Measurements from ENCODE around the gene PRM1.
"Not testable (repeated sequence)": the region's sequence is repeated elsewhere in the genome, so short reads cannot be mapped to it uniquely, and the experiment has no call there.

Gene PRM1

DNA sequence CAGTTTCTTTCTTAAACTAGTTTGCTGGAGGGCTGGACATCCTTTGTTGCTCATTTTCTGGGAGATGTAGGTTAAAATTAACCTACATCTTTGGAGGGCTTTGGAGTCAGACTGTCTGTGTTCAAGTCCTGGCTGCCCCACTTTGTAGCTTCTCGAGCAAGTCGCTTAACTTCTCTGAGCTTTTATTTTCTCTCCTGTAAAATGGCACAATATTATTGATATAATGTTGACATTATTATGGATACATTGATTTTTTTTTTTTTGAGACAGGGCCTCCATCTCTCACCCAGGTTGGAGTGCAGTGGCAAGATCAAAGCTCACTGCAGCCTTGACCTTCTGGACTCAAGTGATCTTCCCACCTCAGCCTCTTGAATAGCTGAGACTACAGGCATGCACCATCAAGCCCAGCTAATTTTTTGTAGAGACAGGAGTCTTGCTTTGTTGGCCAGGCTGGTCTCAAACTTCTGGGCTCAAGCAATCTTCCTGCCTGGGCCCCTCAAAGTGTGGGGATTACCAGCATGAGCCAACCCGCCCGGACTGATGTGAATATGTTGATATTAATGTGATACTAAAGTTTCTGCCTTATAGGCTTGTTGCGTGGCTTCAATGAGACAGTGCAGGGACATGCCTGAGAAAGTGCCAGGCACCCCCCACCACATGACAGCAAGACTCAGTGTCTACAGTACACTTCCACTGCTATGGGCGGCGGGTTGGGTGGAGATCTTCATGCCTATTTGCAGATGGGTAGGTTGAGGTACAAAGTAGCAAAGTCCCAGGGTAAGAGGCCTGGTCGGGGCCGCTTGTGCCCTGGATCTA is 32.6 kb upstream of the PRM1 start:
- no peak for DNase-seq

GRCh38 chr16:11312718-11313492 is 31.8 kb upstream of the PRM1 start:
- no peak for DNase-seq

- DNase-seq: peak; percentile 29
Observed at GRCh38 chr16:11310997-11311561, 29.9 kb upstream of the PRM1 start.

- DNase-seq: no peak
Observed at GRCh38 chr16:11310634-11310977, 29.5 kb upstream of the PRM1 start.

DNA sequence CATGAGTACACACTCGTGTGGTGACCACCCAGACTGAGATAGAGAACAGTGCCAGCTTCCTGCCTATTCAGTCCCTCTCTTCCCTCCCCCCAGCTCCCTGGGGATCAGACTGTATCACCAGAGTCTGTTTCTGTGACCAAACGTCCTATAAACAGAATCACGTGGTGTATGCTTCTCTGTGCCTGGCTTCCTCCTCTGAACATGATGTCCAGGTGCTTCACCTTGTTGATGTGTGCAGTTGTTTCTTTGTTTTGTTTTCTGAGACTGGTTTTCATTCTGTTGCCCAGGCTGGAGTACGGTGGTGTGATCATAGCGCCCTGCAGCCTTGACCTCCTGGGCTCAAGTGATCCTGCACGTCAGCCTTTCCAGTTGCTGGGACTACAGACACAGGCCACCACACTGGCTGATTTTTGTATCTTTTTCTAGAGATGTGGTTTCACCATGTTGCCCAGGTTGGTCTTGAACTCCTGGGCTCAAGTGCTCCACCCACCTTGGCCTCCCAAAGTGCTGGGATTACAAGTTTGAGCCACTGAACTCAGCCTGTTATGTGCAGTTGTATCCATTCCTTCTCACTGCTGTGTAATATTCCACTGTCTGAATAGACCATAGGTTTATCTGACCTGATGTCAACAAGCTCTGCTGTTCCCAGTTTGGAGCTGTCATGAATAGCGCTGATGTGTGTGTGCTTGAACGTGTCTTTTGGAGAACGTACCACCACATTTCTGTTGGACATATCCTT is 28.9 kb upstream of the PRM1 start:
- no peak for DNase-seq

- no peak for DNase-seq
Observed at GRCh38 chr16:11308493-11309283, 27.6 kb upstream of the PRM1 start.

DNA sequence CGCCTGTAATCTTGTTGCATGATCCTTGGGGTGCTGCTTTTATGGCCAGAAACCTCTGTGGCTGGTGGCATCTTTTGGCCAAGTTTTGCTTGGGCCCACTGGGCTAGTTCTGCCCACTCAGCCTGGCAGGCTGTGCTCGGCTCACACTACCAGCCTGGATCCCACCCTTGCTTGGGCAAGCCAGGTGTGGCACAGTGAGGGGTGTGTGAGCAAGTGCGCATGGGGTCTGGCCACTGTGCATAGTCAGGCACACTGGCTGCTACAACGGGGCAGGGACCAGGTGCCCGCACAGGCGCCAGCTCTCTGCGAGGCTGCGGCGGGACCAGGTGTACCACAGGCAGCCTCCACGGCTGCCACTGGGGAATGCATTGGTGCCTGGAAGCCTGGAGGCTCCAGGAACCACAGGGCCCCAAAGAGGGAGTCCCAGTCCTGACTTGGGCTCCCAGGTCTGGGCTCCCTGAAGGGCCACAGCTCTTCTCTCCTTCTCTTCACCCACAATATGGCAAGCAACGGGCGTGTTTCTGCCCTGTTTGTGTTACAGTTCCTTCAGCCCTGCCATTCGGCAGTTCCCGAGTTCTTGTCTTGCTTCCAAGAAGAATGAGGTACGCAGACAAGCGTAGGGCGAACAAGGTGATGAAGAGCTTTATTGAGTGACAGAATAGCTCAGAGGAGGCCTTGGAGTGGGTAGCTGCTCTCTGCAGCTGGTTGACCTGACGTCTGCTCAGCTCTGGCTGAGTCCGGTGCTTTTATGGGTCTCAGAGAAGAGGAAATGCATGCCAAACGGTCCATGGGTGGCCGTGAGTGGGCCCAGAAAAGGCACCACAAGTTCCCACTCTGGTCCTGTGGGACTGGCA is 26.7 kb upstream of the PRM1 start:
- no peak for DNase-seq

- peak; percentile 56 for DNase-seq
Observed at GRCh38 chr16:11306997-11307638, 26.0 kb upstream of the PRM1 start.

DNA sequence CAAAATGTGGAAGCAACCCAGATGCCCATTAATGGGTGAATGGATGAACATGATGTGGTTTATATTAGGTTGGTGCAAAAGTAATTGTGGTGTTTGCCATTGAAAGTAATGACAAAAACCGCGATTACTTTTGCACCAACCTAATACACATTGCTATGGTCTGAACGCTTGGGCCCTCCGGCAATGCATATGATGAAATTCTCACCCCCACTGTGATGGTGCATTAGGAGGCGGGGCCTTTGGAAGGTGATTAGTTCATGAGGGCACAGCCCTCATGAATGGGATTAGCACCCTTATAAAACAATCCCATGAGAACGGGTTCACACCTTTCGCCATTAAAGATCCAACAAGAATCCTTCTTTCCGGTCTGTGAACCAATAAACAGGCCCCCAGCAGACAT is 25.3 kb upstream of the PRM1 start:
- no peak for DNase-seq

DNA sequence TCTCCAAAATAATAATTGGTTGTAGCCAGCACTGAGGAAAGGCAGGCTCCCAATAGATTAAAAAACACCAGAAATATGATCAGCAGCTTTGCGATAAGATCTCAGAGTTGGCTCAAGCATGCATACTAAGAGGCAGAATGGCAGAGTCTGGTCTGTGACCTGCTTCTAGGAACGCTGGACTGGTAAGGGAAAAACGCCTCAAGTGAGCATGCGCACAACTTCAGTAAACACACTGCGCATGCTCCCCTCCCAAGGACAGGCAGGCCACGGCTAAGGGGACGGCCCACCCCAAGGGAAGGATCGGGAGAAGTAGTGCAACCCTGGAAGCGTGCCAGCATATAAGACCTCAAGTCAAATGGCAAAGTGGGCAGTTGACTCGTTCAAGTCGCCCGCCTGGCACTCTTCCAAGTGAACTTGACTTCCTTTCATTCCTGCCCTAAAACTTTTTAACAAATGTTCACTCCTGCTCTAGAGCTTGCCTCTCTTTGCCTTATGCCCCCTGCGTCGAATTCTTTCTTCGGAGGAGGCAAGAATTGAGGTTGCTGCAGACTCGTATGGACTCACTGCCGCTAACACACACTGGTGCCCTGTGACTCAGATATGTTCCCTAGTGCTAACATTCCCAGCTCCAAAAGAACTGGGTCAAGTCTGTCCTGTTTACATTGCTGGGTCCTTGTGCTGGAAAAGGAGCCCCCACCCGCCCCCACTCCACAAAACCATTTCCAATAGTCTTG is 22.4 kb upstream of the PRM1 start:
- no peak for DNase-seq

DNA sequence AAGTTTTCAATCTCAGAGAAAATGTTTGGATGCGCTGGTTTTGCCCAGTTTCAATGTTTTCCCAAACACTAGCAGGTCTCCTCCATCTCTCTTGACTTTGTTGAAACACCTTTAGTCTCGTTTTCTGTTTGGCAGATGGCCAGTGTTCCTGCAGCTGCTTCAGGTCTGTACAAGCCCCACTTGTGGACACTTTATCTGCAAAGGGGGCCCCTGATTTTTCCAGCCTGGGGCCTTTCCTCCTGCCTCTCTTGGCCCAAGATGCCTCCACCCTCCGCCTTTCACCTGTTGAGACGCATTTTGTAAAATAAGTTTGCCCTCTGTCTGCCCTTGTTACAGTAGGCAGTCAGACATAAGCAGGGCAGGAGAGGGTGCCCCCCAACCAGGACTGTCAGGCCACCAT is 21.8 kb upstream of the PRM1 start:
- DNase-seq: no peak

DNA sequence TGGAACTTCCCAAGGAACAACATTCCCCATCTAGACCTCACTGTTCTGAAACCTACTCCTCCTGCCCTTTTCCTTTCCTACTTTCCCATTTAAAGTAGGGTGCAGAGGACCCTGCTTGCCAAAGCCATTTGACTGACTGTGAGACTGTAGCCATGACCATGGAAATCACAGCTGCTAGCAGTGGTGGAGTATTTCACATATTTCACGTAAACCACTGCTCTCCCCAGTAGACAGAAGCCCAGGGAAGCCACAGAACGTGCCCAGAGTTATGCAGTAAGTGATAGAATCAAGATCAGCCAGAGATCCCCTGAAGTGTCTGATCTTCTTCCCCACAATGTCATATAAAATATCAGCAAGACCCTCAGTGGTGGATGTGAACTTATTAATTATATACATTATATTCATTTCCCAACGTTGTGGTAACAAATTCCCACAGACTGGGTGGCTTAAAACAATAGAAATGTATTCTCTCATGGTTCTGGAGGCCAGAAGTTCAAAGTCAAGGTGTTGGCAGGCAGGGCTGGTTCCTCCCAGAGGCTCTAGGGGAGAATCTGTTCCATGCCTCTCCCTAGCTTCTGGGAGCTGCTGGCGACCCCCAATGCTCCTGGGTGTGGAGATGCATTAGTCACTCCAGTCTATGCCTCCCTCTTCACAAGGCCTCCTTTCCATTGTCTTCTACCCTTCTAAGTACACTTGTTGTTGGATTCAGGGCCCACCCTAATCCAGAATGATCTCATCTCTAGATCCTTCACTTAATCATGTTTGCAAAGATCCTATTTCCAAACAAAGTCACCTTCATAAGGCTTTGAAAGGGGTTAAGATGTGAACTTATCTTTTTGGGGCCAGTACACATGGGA is 20.7 kb upstream of the PRM1 start:
- no peak for DNase-seq

DNA sequence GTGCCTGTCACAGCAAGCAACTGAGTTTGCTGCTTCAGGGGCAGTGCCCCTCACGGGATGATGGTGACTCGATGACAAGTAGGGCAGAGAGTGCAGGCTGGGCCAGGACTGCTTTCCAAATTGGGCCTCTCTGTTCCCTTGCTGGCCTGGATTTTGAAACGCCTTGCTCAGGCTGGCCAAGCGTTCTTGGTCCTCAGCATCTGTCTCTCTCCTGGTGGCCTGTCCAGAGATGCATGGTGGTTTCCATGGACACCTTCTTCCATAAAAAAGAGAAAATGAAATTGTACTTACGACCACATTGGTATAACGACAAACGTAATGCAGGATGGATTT is 19.4 kb upstream of the PRM1 start:
- no peak for DNase-seq

DNA sequence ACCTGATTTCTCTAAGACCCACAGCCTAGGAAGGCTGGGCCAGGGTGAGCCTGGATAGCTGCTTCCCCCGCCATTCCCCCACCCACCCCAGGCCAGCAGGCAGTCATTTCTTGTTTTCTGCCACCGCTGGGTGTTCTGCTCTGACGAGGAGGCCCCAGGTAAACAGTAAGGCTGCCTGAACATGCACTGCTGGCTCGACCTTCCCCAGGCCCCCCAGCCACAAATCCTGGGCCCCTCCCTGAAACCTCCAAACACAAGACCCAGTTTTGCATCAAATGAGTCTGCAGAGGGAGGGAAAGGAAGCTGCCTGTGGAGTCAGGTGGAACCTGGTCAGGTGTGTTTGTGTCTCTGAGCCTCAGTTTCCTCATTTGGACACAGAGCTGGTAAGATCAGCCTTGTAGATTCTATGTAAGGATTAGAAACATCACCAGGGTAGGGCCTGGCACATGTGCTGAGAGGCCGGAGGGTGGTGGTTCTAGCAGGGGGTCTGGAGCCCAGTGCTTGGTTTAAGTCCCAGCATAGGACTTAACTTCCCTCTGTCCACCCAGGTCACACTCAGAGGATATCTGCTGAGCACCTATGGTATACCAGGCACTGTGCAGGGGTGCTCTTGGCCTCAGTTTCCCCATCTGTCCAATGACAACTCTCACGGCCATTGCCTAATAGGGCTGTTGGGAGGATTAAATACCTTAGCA is 18.9 kb upstream of the PRM1 start:
- DNase-seq: no peak

DNA sequence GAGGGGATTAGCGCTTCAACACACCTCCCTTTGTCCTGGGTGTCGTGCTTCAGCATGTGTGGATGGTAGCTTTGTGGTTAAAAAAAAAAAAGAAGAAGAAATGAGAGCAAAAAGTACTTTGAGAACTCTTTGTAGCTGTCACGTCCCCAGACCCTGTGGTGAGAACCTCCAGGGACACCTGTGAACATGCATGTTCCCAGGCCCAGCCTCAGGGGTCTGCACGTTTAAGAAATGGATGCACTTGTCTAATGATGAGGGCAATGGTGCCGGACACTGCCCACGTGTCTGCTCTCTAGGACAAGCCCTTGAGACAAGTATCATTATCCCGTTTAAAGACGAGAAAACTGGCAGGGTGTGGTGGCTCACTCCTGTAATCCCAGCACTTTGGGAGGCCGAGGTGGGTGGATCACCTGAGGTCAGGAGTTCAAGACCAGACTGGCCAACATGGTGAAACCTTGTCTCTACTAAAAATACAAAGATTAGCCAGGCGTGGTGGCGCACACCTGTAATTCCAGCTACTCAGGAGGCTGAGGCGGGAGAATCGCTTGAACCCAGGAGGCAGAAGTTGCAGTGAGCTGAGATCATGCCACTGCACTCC is 17.9 kb upstream of the PRM1 start:
- not testable (repeated sequence) for DNase-seq

DNA sequence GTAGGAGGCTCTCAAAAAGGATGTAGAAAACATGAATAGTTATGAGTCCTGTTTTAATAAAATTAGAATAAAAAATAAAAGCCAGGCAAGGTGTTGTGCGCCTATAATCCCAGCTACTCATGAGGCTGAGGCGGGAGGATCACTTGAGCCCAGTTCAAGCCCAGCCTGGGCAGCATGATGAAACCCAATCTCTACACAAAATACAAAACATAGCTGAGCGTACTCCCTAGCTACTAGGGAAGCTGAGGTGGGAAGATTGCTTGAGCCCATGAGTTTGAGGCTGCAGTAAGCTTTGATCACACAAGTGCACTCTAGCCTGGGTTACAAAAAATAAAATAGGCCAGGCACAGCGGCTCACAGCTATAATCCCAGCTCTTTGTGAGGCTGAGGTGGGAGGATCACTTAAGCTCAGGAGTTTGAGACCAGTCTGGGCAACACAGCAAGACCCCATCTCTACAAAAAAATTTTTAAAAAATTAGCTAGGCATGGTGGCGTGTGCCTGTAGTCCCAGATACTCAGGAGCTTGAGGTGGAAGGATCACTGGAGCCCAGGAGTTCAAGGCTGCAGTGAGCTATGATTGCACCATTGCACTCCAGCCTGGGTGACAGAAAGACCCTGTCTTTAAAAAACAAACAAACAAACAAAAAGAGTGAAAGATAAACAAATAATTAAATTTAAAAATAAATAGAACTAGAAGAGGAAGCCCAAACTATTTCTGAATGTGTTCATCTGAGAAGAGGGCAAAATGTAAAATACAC is 17.2 kb upstream of the PRM1 start:
- DNase-seq: no peak

- DNase-seq: no peak
Observed at GRCh38 chr16:11297492-11298142, 16.5 kb upstream of the PRM1 start.

Measured in SIG-M5 (cell line).